ENCODE data around the gene CHD6.
A peak's percentile ranks its signal among the peaks of the same experiment; 100 is the strongest.

CHD6 gene

GRCh38 chr20:41462372-41463161, 155.6 kb downstream of the CHD6 start:
- CTCF ChIA-PET = no interaction called here
- H3K9me3 ChIP-seq (ENCODE audit: control insufficient read depth, insufficient read depth, low read depth, low read length) = no peaks in the 10 kb centered on the region
- POLR2A ChIA-PET = no interaction called here
- no peak overlapping the region for H3K27ac ChIP-seq (ENCODE audit: extremely low read depth, low read depth, low read length)
- TF ChIP-seq ZNF529 (tag by site-specific recombination; IDR thresholded peaks at IDR 0.05; ENCODE audit: insufficient replicate concordance) (peak; percentile 26), ZNF791 (tag by site-specific recombination; IDR thresholded peaks at IDR 0.05) (no peak), ZBTB10 (tag by site-specific recombination; IDR thresholded peaks at IDR 0.05) (no peak), ZNF155 (tag by site-specific recombination; IDR thresholded peaks at IDR 0.05) (no peak), ZNF658 (tag by site-specific recombination; IDR thresholded peaks at IDR 0.05) (no peak)
- no peaks in the 10 kb centered on the region for H3K4me1 ChIP-seq (ENCODE audit: control insufficient read depth, insufficient read depth, low read length)
- H3K4me3 ChIP-seq (ENCODE audit: low read depth, low read length) = no peak overlapping the region
- peaks cover 0 to 57% of the 10 kb centered on the region in 2 experiments; a peak in 2 of 3 replicates for H3K36me3 ChIP-seq (ENCODE audit: control insufficient read depth in 2 of 2, insufficient read depth in 1 of 2, low read length in 2 of 2)

DNA sequence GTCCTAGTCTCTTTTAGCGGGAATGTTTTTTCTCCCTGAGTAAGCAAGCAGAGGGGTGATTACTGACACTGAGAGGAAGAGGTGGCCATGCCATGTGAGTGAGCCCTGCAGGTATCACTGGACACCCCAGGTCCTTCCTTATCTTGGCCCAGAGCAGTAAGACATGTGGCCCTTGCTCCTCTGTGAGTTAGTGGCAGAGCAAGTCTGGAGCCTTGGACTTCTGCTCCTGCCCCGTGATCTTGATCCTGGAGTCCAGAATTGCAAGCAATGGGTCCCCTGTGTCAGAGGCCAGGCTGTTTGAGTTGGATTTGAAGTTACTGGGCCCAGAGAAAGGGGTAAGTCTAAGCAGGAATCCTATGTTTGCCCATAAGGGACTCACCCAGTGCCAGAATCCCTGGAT, 159.4 kb downstream of the CHD6 start:
- Histone ChIP-seq H3K9me3 (ENCODE audit: control insufficient read depth, insufficient read depth, low read depth, low read length) (no peaks in the 10 kb centered on the region), H3K27ac (ENCODE audit: extremely low read depth, low read depth, low read length) (no peak overlapping the region), H3K4me1 (ENCODE audit: control insufficient read depth, insufficient read depth, low read length) (no peaks in the 10 kb centered on the region), H3K36me3 (ENCODE audit: control insufficient read depth in 2 of 2, insufficient read depth in 1 of 2, low read length in 2 of 2) (peaks cover 0 to 68% of the 10 kb centered on the region in 2 experiments; a peak in 2 of 3 replicates), H3K4me3 (ENCODE audit: low read depth, low read length) (no peak overlapping the region)
- ChIA-PET CTCF (no interaction called here), POLR2A (no interaction called here)
- TF ChIP-seq ZNF830 (tag by site-specific recombination; IDR thresholded peaks at IDR 0.05; ENCODE audit: low read depth) (no peak), ZNF747 (tag by site-specific recombination; IDR thresholded peaks at IDR 0.05) (no peak), ZNF701 (tag by site-specific recombination; IDR thresholded peaks at IDR 0.05) (no peak), IKZF3 (tag by site-specific recombination; IDR thresholded peaks at IDR 0.05) (no peak), ZNF768 (tag by site-specific recombination; IDR thresholded peaks at IDR 0.05) (no peak), ZNF555 (tag by site-specific recombination; conservative IDR thresholded peaks at IDR 0.05) (no peak), ZBTB17 (tag by site-specific recombination; IDR thresholded peaks at IDR 0.05) (no peak), ZNF37A (tag by site-specific recombination; IDR thresholded peaks at IDR 0.05) (no peak), ZNF843 (tag by site-specific recombination; IDR thresholded peaks at IDR 0.05) (no peak), ZSCAN4 (tag by site-specific recombination; IDR thresholded peaks at IDR 0.05) (no peak), KLF9 (tag by site-specific recombination; IDR thresholded peaks at IDR 0.05; ENCODE audit: low read depth) (no peak), ZNF658 (tag by site-specific recombination; IDR thresholded peaks at IDR 0.05) (no peak)
- TF ChIP-seq, protein P1, sequence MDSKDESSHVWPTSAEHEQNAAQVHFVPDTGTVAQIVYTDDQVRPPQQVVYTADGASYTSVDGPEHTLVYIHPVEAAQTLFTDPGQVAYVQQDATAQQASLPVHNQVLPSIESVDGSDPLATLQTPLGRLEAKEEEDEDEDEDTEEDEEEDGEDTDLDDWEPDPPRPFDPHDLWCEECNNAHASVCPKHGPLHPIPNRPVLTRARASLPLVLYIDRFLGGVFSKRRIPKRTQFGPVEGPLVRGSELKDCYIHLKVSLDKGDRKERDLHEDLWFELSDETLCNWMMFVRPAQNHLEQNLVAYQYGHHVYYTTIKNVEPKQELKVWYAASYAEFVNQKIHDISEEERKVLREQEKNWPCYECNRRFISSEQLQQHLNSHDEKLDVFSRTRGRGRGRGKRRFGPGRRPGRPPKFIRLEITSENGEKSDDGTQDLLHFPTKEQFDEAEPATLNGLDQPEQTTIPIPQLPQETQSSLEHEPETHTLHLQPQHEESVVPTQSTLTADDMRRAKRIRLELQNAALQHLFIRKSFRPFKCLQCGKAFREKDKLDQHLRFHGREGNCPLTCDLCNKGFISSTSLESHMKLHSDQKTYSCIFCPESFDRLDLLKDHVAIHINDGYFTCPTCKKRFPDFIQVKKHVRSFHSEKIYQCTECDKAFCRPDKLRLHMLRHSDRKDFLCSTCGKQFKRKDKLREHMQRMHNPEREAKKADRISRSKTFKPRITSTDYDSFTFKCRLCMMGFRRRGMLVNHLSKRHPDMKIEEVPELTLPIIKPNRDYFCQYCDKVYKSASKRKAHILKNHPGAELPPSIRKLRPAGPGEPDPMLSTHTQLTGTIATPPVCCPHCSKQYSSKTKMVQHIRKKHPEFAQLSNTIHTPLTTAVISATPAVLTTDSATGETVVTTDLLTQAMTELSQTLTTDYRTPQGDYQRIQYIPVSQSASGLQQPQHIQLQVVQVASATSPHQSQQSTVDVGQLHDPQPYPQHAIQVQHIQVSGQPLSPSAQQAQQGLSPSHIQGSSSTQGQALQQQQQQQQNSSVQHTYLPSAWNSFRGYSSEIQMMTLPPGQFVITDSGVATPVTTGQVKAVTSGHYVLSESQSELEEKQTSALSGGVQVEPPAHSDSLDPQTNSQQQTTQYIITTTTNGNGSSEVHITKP (tag by site-specific recombination; IDR thresholded peaks at IDR 0.05) = no peak
- TF ChIP-seq, protein P2, sequence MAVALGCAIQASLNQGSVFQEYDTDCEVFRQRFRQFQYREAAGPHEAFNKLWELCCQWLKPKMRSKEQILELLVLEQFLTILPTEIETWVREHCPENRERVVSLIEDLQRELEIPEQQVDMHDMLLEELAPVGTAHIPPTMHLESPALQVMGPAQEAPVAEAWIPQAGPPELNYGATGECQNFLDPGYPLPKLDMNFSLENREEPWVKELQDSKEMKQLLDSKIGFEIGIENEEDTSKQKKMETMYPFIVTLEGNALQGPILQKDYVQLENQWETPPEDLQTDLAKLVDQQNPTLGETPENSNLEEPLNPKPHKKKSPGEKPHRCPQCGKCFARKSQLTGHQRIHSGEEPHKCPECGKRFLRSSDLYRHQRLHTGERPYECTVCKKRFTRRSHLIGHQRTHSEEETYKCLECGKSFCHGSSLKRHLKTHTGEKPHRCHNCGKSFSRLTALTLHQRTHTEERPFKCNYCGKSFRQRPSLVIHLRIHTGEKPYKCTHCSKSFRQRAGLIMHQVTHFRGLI (tag by site-specific recombination; IDR thresholded peaks at IDR 0.05) = no peak
